H1 (cell line): ENCODE results near the gene RAET1L. TPM values are rescaled to one million over a fixed set of nuclear protein-coding genes. Genes with fewer than 3 reads are reported as not detected.

ENCODE experiments used
- ASH2L ChIP-seq: fragments of 200-600, 300-600 bp; sonication (generic); IDR thresholded peaks from one replicate; pipeline ENCODE4 v1.7.1; 2017; ENCODE audit warnings: low read length
- BCL11A ChIP-seq, 2 experiments: IDR thresholded peaks; one replicate each; pipeline ENCODE4 v1.6.1; 2011; ENCODE audit warnings: low read depth in 2 of 2, low read length in 2 of 2, mild to moderate bottlenecking in 2 of 2
- BRCA1 ChIP-seq: IDR thresholded peaks from 2 replicates; pipeline ENCODE4 v1.6.1; 2012; ENCODE audit warnings: low read depth, low read length, improper control_type of control experiment
- CBX5 ChIP-seq: fragments of 300-800, 300-1000 bp; sonication (generic); IDR thresholded peaks from 2 replicates; pipeline ENCODE4 v1.7.1; 2016; ENCODE audit warnings: antibody characterized with exemption, low read length, low read depth
- CTBP2 ChIP-seq: IDR thresholded peaks from 2 replicates; pipeline ENCODE4 v1.7.0; 2011; ENCODE audit warnings: borderline replicate concordance, mild to moderate bottlenecking, moderate library complexity, mixed read lengths, low read length; ENCODE audit not compliant: insufficient read depth, insufficient read length
- EGR1 ChIP-seq: IDR thresholded peaks from 2 replicates; pipeline ENCODE4 v1.6.1; 2011; ENCODE audit warnings: low read depth, low read length, borderline replicate concordance
- GTF2F1 ChIP-seq: IDR thresholded peaks from 2 replicates; pipeline ENCODE4 v1.6.1; 2012; ENCODE audit warnings: low read depth, low read length, improper control_type of control experiment, borderline replicate concordance
- JUND ChIP-seq: IDR thresholded peaks from 2 replicates; pipeline ENCODE4 v1.6.1; 2011; ENCODE audit warnings: mild to moderate bottlenecking, improper control_type of control experiment, low read length
- KDM1A ChIP-seq: fragments of 200-600, 300-600 bp; sonication (generic); IDR thresholded peaks from 2 replicates; pipeline ENCODE4 v1.7.1; 2016; ENCODE audit warnings: mild to moderate bottlenecking, low read length, borderline replicate concordance
- NRF1 ChIP-seq: IDR thresholded peaks from 2 replicates; pipeline ENCODE4 v1.6.1; 2011; ENCODE audit warnings: mild to moderate bottlenecking, low read depth, low read length, improper control_type of control experiment
- POLR2A ChIP-seq, 2 experiments: IDR thresholded peaks; 1 replicate in 1 of 2; 2 replicates in 1 of 2; pipeline ENCODE4 v1.6.1; 2011; ENCODE audit warnings: low read depth in 2 of 2, low read length in 2 of 2, mild to moderate bottlenecking in 2 of 2; ENCODE audit errors: control extremely low read depth in 1 of 2
- POLR2AphosphoS5 ChIP-seq: IDR thresholded peaks from 2 replicates; pipeline ENCODE4 v1.6.1; 2011; ENCODE audit warnings: low read depth, low read length
- POU5F1 ChIP-seq: IDR thresholded peaks from 2 replicates; pipeline ENCODE4 v1.6.1; 2011; ENCODE audit warnings: low read depth, mild to moderate bottlenecking, low read length, moderate library complexity
- RBBP5 ChIP-seq: IDR thresholded peaks from 2 replicates; pipeline ENCODE4 v1.7.1; 2012; ENCODE audit warnings: low read depth, mild to moderate bottlenecking, inconsistent platforms, low read length, moderate library complexity, borderline replicate concordance
- RFX5 ChIP-seq: IDR thresholded peaks from 2 replicates; pipeline ENCODE4 v1.6.1; 2011; ENCODE audit warnings: low read depth, low read length, improper control_type of control experiment, borderline replicate concordance
- RXRA ChIP-seq: IDR thresholded peaks from 2 replicates; pipeline ENCODE4 v1.6.1; 2011; ENCODE audit warnings: low read depth, mild to moderate bottlenecking, low read length, moderate library complexity; ENCODE audit not compliant: insufficient read depth
- SIN3A ChIP-seq, 2 experiments: IDR thresholded peaks in 1 of 2; conservative IDR thresholded peaks in 1 of 2; 2 replicates each; pipeline ENCODE4 v1.6.1; 2011 to 2012; ENCODE audit warnings: low read length in 2 of 2, improper control_type of control experiment in 1 of 2, low read depth in 1 of 2, mild to moderate bottlenecking in 1 of 2
- SRF ChIP-seq: IDR thresholded peaks from 2 replicates; pipeline ENCODE4 v1.6.1; 2011; ENCODE audit warnings: mild to moderate bottlenecking, low read depth, low read length, moderate library complexity
- TAF7 ChIP-seq: optimal IDR thresholded peaks from 2 replicates; pipeline ENCODE3; 2011; ENCODE audit warnings: low read depth, mild to moderate bottlenecking, inconsistent platforms, low read length, moderate library complexity, borderline replicate concordance
- YY1 ChIP-seq: IDR thresholded peaks from 2 replicates; pipeline ENCODE4 v1.6.1; 2011; ENCODE audit warnings: low read depth, mild to moderate bottlenecking, low read length
- ZNF274 ChIP-seq: IDR thresholded peaks from 2 replicates; pipeline ENCODE4 v1.7.0; 2012; ENCODE audit warnings: low read length, borderline replicate concordance; ENCODE audit errors: extremely low read depth
- polyA plus RNA-seq, 7 experiments: library from polyadenylated mRNA; depleted of rRNA in 3 of 7; stranded (reverse) in 5 of 7; unstranded in 2 of 7; fragments of >200 nt in 5 of 7; fragments of 200-250 nt in 2 of 7; gene quantifications; 1 replicate in 5 of 7; 2 replicates in 1 of 7; 4 replicates in 1 of 7; pipeline versions ENCODE4 v1.2.1 to v1.2.3, GENCODE V29; 2011 to 2013; ENCODE audit warnings: missing spikeins in 2 of 7, mixed read lengths in 2 of 7
- total RNA-seq: library from RNA; stranded (reverse); fragmentation: NEBNext Ultra II Directional; extraction: Animal tissue kit (Norgen Biotek cat#: 25700); gene quantifications from 2 replicates; pipeline ENCODE4 v1.2.1, GENCODE V29; 2021
- TF ChIP-seq, protein P1 (sequence below): IDR thresholded peaks from 2 replicates; pipeline ENCODE4 v1.6.1; 2011; ENCODE audit warnings: low read length, improper control_type of control experiment
- TF ChIP-seq, protein P2 (sequence below): IDR thresholded peaks from 2 replicates; pipeline ENCODE4 v1.6.1; 2012; ENCODE audit warnings: inconsistent platforms

RAET1L gene
- total and polyA plus RNA-seq, 2 of the 8 experiments (the other 6 are each of a cell fraction or from before 2014, with no cell fraction given) = not detected

DNA sequence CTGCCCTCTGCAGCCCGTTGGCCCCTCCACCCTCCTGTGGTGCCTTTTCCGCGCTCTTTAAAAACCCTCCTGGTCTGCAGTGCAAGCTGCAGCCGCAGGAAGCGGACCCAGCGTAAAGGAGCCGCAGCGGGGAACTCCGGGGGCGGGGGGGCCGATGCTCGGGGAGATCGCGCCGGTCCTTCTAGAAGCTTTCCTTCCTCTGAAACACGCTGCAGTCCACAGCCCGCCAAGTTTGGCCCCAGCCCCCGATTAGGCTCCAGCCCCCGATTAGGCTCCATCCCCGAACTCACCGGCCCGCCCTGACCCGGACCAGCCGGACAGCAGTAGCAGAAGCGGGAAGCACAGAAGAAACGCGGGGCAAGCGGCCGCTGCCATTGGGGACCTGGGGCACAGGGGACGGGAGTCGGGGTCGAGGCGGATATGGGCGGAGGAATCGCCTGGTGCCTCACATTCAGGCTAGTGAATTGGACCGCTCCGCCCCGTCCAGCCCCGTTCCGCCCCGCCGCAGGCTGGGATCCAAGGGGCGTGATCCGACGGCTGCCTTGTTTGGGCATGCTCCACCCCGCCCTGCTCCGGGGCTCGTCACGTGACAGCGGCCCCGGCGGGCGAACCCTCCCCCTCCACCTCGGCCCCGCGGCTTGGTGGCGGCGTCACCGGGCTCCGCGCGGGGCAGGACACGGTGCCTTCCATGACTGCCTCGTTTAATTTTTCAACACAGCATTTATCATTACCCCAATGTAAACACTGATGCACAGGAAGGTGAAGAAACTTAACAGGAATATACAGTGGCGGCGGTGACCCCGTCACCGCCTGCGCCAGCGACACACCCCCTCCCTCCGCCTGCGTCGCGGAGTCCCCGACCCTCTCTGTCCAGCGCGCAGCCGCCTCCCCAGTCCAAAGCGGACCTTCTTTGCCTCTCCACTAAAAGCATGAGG lies 20.3 kb downstream of the RAET1L start (continued):
- TF ChIP-seq KDM1A (peak; percentile 11; the same call in 1 of the 2 replicates), BCL11A (IDR thresholded peaks at IDR 0.05; ENCODE audit: low read depth in 2 of 2, low read length in 2 of 2) (no peak), GTF2F1 (no peak; the same call in 1 of the 2 replicates), ASH2L (peak; percentile 91), JUND (no peak), POLR2A (IDR thresholded peaks at IDR 0.05; ENCODE audit: control extremely low read depth in 1 of 2, low read depth in 2 of 2, low read length in 2 of 2) (peak in 1 of 2 experiments; percentile 82; a peak in 2 of 3 replicates), BRCA1 (no peak), YY1 (no peak), EGR1 (no peak), TAF7 (no peak), CTBP2 (peak; percentile 10), RFX5 (no peak), CBX5 (no peak), RXRA (no peak), NRF1 (no peak), RBBP5 (peak; percentile 42; the same call in 1 of the 2 replicates), POU5F1 (no peak), SRF (peak; percentile 97), ZNF274 (no peak), POLR2AphosphoS5 (no peak), SIN3A (conservative IDR thresholded peaks at IDR 0.05 in 1 of 2, IDR thresholded peaks at IDR 0.05 in 1 of 2; ENCODE audit: low read depth in 1 of 2, low read length in 2 of 2) (0 out of 4 replicates have a peak, but pooled peaks have one; percentile 44 to 60)
- TF ChIP-seq, protein P1, sequence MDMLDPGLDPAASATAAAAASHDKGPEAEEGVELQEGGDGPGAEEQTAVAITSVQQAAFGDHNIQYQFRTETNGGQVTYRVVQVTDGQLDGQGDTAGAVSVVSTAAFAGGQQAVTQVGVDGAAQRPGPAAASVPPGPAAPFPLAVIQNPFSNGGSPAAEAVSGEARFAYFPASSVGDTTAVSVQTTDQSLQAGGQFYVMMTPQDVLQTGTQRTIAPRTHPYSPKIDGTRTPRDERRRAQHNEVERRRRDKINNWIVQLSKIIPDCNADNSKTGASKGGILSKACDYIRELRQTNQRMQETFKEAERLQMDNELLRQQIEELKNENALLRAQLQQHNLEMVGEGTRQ = peak; percentile 95
- TF ChIP-seq, protein P2, sequence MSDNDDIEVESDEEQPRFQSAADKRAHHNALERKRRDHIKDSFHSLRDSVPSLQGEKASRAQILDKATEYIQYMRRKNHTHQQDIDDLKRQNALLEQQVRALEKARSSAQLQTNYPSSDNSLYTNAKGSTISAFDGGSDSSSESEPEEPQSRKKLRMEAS = peak; percentile 24; the same call in 1 of the 2 replicates
